NCI-H2107 (cell line): ENCODE results near the gene PRKAG2.

Experiments used
- DNase-seq: peaks from one replicate; lab custom pipeline; 2025; lab: John Stamatoyannopoulos, UW

The PRKAG2 gene

DNA sequence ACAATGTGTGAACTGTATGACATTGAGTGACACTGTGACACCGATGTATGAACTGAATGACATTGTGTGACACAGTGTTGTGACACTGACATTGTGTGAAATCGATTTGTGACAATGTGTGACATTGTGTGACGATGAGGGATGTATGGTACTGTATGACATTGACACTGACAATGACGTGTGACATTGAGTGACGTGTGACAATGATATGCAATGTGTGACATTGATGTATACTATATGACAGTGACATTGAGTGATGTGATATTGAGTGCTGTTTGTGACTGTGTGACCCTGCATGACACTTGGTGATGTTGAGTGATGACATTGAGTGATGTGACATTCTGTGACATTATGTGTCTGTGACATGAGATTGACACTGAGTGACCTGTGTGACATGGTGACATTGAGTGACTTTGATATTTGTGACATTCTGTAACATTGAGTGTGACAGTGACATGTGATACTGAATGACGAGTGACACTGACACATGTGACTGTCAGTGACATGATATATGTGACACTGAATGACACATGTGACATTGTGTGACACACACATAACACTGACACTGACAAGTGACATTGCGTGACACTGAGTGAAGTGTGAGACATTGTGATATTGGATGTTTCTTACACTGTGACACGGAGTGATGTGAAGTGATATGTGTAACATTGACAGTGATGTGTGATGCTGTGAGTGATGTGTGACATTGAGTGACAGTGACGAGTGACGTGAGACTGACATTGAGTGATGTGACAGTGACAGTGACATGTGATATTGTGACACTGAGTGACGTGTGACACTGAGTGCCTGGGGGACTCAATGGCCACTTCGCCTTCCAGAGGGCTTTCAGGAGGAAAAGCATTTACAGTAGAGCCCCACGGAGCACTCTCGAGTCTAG lies 167.5 kb downstream of the PRKAG2 start:
- no peak for DNase-seq

DNA sequence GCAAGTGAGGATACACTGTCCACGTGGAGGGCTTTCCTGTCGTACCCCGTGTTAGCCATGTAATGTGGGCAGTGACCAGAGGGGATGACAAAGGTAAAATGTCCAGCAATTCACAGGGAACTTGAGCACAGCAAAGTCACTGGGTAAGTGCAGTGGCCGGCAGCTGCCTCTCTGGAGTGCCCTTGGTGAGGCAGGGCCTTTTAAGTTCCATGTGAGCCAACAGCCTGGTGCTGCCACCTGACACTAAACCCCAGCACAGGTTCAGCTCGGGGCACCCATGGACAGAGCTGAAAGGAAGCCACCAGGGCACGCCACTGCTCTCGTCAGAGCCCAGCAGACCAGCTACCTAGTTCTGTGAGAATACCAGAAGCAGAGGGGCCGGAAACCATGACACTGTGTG lies 168.3 kb downstream of the PRKAG2 start:
- no peak for DNase-seq

DNA sequence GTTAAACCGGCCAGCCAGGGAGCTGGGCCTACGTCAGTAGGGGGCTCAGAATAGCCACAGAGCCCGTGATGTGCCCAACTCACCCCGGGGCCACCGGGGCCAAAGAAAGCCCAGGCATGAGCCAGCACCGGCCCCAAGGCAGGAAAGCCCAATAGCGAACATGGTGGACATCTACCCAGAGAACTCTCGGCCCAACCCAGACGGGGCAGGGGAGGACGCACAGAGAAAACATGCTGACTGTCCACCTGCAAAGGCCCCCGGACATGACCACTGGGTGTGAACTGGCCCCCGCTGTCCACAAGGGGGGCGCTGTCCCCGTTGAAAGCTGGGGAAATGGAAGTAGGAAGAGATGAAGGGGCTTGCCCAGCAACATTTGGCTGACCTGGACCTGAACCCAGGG lies 169.2 kb downstream of the PRKAG2 start:
- DNase-seq: no peak

DNA sequence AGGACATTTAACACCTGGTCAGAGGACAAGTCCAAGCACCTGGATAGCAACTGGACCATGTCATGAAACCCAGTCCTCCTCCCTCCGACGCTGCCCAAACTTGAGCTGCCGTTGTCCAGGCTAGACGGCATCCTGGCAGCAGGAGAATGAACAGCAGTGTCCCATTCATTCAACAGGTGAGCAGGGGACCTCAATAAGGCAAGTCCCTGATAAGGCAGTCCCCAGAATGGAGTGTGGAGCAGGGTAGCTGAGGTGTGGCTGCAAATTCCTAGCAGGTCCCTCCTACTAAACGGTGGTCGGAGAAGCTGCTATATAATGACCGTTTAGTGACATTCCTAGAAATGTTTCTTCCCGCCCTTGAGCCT lies 169.8 kb downstream of the PRKAG2 start:
- no peak for DNase-seq

DNA sequence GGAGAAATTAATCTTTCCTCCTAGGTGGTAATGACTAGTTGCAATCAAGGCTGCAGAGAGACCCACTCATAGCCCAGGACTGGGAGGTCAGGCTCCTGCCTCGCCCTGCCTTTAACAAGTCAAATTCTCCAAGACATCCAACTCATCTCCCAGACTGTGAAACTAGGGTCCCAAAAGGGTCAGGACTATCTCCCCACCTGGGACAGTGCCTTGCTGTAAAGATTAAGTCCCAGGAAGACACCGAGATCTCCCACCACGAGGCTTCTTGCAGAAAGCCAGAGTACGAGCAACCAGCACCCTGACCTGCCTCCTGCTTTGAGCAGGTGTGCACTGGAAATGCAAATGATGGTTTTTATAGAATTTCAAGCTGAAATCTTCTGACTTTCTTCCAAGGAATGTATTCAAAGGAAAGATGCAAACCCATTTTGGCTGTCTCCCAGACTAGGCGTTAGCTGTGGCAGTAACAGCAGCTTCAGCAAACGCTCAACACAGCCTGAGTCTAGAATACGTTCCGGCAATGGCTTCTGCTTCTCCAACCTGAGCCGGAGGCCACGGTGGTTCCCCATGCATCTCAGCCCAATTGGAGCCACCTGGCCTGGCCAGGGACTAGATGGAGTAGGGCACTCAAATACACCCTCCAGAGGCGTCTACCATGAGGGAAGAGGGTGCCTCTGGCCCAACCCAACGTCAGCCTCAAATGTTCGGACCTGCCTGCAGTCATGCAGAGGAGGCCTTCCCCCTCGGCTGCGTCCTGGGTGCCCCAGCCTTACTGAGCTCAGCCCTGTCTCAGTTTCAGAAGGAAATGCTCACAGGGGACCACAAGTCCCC lies 170.4 kb downstream of the PRKAG2 start:
- DNase-seq: no peak

DNA sequence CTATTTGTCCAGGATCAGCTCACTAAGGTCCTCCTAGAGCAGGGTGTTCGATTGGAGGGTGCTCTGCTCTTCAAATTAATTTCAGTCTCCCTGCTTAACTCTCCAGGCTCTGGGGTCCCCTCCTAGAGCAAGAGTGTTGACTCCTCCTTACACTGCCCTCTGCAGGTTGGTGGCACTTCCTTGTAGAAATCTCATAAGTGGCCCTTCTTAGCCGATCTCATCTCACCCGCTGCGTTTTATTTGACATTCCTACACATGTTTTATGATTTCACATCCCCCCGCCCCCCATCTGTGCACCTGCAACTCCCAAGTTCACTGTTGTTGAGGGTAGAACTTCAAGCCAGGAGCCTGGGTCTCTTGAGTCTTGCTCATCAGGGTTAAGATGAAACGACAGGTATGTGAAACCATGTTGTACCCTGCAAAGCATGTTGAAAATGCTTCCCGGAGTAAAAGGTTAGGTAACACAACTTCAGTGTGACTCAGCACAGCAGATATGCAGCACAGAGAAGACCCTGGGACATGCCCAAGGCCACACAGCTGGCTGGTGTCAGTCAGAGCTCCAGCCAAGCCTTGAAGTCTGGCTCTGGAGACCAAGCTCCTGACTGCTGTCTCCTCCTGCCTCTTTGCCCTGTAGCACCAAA lies 171.2 kb downstream of the PRKAG2 start:
- no peak for DNase-seq

DNA sequence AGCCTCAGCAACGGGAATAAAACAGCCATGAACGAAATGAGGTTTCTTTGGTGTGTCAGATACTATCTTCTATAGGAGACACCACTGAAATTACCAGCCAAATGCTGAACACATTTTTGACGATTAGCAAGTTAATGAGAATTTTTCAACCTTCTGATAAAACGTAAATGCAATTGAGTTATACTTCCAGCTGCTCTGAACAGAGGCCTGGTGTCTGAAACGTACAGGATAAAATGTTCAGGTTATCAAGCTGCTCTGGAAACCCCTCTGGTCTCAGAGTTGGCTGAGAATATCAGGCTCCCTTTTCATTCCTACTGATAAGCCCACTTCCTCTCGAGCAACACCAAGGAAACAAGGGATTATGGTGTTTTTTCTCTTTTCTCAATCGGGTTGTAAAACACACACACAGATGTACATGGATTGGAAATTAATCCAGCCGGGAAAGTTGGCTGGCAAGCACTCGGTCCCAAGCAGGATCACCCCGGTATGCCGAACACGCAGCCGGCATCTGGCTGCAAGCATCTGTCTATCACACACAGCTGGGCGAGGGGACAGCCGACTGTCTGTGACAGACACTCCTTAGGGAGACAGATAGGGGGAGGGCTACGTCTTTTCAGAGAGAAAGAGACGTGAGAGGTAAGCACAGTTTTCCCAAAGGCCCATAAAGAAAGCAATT lies 171.8 kb downstream of the PRKAG2 start:
- DNase-seq: no peak

DNA sequence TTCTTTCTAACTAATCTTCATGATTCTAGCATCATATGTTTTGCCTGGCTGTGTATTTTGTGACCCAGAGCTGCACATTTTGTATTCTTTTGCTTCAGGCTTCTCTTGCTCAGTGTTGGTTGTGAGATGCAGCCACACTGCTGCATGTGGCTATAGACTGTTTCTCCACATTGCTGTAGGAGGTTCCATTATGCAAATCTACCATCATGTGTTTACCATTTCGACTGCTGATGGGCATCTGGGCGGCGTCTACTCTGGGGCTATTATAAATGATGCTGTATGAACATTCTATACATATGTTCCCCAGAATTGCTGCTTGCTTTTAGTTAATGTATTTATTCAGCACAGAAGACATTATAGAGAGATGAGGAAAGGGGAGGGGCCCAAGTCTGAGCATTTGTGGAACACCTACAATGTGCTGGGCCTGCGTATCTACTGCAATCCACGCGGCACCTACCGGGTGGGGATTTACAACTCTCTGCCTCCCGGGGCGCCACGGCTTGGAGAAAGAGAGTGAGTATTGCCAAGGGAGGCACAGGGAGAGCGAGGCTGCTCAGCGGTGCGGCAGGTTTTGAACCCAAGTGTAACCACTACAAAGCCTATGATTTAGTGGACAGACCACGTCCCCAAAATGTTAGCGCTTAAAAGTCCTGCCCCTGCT lies 172.5 kb downstream of the PRKAG2 start:
- DNase-seq: no peak

DNA sequence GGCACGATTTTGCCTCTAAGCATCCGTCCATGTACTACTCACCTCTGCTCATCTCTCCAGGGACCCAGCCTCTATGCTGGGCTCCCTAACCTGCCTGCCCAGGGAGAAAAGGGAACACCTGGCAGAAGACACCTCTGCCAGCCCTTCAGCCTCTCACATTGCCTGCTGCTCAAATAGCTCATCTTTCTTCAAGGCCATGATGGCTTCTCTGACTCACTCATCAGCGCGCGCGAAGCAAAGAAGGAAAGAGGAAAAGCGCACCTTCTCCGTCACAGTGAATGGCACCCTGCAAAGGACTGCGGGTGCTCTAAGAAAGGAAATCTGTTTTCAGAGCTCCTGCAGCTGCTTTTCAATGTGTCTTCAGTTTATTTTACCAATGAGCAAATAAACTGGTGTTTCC lies 174.0 kb downstream of the PRKAG2 start:
- no peak for DNase-seq

DNA sequence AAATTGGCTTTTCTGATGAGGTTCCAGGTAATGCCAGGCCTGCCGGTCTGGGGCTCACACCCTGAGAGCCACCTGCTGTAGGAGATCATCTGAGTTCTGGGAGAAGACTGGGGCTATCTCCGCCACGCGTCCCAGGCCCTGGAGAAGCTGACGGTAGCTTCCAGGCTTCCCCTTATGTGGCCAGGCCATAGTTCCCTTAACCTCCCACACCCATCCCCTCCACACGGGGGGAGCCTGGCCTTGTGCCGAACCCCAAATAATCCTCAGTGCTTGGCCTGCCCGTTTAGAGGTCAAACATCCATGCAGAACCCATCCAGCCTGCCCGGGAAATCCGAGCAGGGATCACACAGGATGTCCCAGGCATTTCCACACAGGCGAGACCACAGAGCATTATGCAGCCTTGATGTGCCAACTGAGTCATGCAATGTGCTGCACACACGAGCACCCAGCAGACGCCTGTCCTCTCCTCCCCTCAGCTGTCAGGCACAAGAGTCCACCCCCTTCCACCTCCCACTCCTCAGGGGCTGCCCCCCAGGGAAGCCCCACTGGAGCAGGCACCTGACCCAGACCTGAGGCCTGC lies 176.2 kb downstream of the PRKAG2 start:
- no peak for DNase-seq

DNA sequence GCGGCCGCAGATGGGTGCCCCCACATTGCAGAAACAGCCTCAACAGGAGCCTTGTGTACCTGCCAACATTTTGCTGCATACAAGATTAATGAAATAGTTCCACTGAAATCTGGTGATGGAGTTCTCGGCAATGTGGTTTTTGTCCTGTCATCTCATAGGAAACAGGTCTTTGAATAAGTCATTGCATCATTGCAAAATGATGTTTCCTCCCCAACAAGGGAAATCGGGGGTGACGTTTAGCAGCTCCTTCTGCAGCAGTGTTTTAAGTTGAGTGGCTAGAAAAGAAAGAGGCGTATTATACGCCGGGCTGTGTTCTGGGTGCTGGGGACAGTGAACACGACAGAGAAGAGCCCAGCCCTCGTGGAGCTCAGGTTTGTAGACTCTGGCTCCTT lies 177.0 kb downstream of the PRKAG2 start:
- DNase-seq: no peak

DNA sequence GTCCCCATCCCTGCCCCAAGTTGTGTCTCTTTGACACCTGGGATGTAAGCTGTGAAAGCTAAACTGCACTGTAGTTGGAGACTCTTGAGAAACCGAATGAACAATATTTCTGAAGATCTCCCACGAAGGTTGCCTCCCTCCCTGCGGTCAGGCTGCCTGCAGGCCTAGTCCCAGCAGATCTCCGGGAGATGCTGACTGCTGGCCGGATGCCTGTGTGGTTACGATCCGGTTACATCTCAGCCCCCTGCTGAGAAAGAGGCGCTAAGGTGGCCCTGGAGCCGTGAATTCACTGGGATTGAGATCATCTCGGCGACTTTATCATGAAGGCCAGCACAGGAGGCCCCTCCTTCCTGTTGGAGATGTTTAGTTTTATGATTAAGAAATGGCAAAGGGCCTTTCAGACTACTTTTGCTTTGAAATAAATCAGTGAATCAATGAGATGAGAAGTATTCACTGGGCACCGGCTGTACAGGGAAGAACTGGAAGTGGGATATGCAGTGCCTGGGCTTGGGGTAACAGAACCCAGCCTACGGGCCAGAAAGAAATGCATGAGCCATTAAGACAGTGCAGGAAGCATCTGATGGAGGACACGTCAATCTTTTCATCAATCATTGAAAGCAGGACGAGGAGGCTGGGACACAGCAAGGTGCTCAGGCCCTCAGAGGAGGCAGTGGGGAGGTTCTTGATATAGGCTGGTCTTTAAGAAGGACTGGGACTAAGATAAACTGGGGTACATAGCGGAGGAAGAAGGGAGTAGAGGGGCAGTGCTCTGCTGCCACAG lies 177.6 kb downstream of the PRKAG2 start:
- DNase-seq: peak; percentile 66

DNA sequence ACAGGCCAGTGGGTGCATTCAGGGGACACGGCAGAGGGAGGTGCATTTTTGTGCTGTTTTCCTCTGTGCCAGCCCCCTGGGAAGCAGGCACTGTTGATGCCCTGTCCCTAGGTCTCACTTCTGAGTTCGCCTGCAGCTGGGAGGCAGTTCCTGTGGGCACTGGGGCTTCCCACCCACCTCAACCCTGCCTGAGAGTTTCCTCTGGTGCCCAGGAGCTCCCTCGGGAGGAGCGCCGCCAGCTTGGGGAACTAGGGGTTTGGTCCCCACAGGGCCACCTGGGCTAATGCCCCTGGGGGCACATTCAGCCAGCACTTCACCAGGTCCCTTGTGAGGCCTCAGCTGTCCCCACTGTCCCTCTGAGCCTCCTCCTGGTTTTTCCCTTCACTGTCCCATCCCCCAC lies 179.0 kb downstream of the PRKAG2 start:
- no peak for DNase-seq

DNA sequence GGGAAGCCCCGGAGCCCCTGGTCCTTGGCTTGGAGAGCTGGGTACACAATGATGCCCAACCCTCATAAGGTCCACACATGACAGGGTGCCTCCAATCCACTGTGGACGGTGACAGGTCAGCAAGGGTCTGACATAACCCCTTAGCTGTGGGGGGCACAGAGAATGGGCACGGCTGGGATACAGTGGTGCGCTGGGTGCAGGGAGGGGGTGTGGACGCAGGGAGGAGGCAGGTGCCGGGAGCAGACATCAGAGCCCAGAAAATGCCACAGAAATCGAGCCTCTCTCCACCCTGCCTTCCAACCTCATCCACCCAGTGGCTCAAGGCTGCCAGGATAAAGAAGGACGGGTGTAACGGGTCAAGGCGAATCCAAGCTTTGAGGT lies 179.4 kb downstream of the PRKAG2 start:
- no peak for DNase-seq

DNA sequence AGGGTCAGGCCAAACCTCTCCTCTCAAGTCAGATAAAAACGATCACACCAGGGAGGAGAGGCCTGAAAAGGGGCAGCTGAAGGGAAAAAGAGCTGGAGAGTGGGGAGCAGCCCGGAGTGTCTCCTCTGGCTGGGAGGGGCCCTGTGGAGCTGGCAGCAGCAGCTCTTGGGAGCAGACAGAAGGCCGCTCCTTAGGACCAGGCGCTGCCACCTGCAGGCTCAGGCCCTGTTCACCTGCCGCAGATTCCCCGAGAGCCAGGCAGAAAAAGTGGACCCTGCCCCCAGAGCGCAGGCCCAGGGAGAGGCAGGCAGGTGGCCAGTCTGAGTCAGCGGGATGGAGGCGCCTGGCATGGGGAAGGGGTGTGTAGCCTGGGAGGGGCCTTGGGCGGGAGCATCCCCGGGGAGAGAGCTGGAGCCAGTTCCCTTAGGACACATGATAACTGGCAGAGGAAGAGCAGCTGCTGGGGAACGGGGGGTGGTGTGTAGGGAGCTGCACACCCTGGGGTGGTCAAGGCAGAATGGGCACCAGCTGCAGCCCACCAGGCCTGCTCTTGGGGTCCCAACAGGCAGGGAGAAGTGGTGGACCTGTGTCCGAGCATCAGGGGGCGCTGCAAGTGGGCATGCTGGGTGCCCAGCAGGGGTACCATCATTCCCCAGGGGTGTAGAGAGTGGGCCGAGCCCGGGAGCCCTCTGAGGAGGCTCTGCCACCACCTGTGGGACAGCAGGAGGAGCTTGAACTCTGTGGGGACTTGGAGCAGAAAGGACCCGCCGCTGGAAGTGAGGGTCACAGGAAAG lies 180.0 kb downstream of the PRKAG2 start:
- DNase-seq: peak; percentile 94

DNA sequence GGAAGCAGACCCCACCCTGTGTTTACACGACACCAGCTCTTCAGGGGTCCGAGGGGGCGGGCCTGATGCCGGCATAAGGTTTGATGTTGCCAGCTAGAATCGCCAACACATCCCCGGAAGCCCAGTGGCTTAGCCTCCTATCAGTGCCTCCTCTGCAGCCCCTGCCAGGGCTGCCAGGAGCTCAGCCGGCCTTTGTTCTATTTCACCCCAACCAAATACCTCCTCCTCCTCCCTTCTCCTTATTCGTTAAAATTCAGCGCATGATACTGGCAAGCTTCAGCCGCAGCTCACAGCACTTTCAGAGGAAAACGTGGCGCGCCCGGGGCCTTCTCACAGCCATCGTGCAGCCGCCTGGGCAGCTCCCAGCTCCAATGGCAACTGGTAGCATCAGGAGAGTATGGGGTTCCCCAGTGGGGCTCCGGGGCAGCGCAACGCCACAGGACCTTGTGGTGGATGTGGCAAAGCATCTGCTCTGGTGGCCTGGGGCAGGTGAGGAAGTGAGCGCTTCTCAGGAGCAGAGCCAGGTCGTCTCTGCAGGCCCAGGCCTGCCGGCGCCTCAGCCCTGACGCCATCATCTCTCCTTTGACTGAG lies 180.9 kb downstream of the PRKAG2 start:
- DNase-seq: peak; percentile 22

DNA sequence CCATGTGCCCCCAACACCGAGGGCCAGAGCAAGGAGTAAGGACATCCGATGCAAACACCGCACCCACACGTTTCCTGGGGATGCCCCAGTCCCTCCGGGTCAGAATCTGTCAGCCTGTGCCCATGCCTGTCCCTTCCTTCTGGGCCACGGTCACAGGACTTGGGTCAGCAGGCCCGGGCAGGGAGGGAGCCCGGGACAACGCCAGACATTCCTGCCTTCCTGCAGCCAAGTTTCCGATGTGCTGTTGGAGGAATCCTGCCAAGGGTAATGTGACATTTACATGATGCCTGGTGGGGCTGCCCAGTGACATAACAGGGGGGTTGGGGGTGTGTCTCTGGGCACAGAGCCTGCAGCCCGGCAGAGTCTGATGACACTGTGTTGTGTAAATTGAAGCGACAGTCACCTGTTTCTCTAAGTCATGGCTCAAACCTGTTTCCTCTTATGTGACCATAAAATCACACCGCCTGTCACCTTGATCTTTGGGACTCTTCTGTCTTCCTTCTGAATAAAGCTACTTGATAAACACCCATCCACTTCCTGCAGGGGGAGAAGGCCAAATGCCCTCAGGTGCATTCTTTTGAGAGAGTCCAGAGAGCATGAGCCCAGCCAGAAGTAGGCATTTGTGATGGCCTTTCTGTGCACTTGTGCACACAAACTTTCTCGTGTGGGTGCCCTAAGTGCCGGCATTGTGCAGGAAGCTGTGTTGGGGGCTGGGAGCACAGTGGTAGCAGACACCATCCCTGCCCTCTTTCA lies 181.9 kb downstream of the PRKAG2 start:
- DNase-seq: no peak

DNA sequence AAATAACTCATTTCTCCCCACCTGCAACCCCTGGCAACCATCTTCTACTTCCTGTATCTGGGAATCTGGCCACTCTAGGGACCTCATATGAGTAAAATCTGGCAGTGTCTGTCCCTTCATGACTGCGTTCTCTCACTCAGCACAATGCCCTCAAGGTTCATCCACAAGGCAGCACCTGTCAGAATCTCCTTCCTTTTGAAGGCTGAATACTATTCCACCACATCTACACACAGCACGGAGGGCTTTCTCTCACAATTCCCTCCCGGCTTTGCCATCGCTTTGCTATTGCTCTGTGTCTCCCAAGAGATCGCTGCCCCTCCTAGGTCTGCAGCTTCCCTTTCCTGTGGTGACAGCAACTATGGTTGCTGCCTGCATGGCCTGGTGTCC lies 182.5 kb downstream of the PRKAG2 start:
- DNase-seq: no peak

DNA sequence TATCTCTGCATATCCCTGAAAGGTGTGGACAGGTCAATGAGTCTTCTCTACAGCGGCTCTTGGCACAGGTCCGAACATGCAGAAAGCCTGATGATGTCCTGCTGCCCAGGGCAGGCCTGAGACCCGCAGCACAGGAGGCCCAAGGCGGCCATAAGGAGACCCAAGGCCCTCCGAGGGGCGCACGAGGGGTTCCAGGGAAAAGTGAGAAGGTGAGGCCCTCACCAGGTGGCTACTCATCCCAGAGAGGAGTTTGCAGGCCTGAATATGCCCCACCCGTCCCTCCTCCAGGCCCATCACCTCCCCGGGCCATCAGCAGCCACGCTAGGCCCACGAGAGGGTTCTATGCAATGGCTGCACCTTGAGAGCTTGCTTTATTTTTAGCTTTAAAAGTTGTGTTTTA lies 183.8 kb downstream of the PRKAG2 start:
- no peak for DNase-seq
